HG03565 (cell line): ENCODE measurements around the gene IRF6.
A peak's percentile ranks its signal among the peaks of the same experiment; 100 is the strongest.

ENCODE experiments used
- ATAC-seq: cut with Tn5 transposase; IDR thresholded peaks from one replicate; pipeline ENCODE4 v1.9.1; 2021; ENCODE audit warnings: mild to moderate bottlenecking, moderate library complexity; ENCODE audit not compliant: unreplicated experiment

The IRF6 gene

DNA sequence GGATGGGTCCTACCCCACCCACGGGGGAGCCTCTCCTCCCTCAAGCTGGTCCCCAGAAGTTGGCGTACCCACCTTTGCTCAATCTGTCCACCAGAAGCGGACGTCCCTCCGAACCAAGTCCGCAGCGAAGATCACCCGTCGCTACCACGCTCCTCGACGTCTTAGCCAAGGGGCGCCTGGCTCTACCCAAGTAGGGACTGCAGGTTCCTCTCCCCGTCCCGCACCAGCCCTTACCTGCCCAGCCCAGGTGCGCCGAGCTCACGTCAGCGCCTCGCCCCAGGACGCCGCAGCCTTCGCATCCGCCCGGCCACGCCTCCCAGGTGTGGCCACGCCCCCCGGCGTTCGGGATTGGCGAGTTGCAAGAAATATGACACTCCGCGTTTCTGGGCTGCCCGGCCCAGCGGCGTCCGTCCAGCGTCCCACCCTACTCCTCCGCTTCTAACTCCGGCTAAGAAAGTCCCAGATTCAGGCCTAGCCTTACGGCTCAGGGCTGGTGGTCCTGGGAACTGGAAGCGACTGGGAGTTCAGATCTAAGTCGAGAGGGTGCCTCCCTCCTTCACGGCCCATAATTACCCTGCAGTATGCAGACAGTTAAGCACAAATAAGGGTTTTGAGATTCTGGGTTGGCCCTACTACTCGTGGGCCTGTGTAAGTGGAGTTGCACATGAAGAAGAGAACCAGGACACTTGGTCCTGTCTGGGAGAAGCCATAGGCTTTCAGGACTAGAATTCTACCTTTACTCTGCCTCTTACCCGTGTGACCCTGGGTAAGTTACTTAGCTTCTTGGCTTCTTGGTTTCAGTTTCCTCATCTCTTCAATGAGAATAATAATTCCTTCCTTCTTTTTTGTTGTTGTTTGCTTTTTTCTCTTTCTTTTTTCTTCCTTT, at the start of gene IRF6:
Gene IRF6 (minus strand): TSS at position 268 of the 886 bp plus-strand sequence. CDS start 4,729 bp downstream, outside the sequence.
- ATAC-seq, result peak; percentile 70

DNA sequence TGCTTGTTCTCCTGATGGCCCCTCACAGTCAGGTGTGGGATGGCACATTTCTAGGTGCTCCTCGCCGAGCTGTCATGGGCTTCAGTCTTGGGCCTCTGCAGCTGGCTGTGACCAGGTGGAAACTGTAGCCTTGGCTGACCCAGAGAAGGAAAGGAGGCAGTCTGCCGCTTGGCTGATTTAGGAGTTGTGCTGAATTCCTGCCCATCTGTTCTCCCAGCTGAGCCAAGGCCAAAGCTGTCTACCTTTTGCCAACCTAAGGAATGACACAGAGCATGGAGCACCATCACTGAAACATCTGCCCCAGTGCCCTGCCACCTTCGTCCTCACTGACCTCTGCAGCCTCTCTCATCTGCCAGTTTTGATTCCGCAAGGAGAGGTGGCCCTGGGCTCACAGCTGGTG, 49.7 kb upstream of the IRF6 start:
- ATAC-seq, result no peak

DNA sequence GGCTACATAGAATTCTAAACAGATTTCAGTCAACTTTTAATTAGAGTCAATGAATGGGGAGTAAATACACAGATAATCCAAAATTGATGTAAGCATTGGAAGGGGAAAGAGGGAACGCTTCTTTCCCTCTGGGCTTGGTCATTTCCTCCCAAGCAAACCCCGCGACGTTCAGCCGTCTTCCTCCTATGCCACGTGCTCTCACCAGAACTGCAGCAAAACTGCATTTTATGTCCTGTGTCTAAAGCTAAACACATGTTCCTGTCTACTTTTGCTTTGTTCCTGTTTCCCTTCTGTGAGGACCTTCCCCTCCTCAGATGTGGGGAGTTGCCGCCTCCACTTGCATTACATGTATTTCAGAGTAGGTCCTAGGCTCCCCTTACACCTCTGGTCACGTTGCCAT, 49.1 kb upstream of the IRF6 start:
- ATAC-seq, result no peak

DNA sequence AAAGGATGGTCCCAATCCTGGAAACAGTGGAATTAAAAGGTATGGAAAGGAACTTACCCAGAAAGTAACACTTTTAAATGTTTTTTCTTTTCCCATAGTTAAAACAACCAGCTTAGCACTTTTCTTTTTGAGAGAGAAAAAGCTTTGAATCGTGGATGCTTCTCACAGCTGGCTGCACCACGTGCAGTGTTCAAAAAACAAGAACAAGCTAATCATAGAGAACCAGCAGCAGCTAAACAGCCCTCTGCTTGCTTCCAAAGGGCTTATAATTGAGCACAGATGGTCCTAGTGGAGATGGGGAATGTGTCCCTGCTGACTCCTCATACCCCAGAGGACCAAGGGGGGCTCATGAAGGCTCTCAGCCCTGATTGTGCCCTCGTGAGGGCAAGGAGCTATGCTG, 48.3 kb upstream of the IRF6 start:
- ATAC-seq, result no peak

DNA sequence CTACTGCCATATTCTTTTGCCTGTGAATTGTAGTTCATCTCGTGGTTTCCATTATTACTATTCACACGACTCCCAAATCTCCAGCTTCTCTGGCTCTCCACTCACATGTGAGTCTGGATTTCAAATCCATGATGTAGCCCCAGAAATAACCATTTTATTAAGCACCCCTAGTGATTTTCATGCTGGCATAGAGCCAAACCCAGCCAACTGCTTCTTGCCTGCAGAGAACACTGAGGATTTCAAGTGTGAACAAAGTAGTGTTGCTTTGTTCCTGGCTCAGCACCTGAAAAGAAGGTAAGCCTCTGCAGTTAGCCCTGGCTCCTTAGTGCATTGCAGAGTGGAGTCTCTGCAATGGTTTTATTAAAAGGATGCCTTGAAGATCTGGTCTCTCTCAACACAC, 47.7 kb upstream of the IRF6 start:
- no peak for ATAC-seq

DNA sequence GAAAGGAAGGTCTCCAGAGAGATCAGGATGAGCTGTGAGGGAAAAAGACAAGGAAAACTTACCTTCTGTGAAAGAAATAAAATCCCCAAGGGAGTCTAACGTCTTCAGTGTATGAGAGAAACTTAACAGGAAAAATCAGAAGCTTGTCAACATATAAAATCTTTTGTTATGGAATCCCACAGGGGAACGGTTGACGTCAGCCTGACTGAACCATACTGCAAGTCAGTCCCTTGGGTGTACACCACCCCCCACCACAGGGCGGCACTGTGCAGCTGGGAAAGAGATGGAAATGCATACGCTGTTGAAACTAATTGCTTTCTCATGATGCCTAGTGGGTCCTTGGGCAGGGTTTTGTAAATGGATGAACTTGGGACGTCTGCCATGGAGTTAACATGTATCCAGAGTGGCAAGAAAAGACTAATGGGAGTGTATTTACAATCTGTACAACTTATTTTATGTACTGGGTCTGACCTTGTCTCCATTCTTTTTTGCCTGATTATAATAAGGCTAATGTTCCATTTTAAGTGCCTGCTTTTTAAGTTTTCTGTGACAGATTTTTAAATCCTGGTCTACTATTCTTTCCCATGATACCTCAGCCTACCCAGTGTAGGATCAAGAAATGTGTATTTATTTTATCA, 44.5 kb upstream of the IRF6 start:
- ATAC-seq, result peak; percentile 79

DNA sequence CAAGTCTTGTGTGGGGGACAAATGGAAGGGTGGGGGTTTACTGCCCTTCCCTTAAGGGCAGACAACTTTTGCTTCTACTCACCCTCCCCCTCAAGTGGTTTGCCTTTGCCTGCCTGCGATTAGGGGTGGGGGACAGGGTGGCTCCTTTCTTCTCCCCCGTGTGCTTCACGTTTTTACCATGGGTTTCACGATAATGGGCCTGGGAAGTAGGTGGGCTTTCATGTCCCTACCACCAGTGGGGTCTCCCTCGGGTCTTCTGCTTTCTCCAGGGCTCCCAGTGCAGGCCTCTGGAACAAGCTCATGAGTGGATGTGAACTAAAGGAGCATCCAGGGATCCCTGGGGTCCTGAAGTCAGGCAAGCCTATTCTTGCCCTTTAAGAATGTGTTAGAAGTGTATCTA, 43.4 kb upstream of the IRF6 start:
- no peak for ATAC-seq

DNA sequence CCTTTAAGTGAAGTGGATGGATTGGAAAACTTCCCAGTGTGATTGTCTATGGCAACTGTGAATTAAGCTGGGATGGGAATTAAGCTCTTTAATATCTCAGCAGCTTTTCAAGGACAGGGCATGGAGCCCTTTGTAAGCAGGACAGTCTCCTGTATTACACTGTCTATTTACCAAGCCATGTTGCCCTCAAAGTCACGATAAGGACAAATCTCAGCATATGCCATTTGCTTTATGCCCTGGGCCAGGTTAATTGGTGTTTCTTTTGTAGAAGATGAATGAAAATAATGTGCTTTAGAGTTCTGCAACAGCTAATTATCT, 39.4 kb upstream of the IRF6 start:
- ATAC-seq, result no peak

DNA sequence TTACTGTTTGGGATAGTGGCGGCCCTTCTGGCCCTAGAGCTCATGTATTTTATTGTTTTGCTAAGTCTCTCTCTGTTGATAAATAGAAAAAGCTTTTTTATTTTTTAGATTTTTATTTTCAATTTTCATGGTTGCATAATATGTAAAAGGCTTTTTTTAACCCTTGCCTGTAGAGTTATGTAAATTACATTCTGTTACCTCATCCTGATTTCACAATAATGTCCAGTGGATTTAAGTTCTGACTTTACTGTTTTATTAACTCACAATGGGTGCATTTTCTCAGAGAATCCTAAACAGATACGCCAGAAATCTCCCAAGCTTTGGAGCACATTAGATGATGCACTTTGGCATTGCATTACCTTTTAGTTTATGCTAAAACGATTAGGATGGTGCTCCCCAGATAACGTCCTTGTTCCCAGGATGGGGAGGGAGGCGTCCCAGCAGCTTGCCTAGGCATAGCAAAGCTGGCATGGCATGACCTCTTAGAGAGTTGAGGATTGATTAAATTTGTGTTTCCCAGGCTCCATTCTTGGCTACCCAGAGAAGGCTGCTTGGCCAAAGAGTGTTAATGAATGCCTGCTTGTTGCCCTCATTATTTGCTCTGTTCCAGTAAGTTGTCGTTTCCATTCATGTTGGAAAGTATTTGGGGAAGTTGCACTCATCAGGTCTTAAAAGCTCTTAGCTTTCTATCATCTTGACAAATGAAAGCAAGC, 38.9 kb upstream of the IRF6 start:
- no peak for ATAC-seq

DNA sequence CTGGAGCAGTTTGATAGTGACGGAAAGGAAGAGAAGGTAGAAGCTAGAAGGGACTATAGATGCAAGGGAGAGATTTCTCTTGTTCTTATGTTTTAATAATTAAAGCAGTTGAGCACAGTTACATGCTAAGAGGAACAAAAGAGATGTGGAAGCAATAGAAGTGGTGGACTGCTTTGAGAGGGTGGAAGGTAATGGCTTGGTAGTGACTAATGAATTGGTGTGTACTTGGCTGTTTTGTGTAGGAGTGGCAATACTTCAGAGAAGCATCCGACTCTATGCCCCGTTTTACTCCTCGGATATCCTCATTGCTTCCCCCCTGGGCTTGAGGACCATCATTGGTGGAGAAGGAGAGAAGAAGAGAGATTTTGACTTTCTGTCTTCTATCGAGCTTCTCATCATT, 34.7 kb upstream of the IRF6 start:
- ATAC-seq, result no peak

DNA sequence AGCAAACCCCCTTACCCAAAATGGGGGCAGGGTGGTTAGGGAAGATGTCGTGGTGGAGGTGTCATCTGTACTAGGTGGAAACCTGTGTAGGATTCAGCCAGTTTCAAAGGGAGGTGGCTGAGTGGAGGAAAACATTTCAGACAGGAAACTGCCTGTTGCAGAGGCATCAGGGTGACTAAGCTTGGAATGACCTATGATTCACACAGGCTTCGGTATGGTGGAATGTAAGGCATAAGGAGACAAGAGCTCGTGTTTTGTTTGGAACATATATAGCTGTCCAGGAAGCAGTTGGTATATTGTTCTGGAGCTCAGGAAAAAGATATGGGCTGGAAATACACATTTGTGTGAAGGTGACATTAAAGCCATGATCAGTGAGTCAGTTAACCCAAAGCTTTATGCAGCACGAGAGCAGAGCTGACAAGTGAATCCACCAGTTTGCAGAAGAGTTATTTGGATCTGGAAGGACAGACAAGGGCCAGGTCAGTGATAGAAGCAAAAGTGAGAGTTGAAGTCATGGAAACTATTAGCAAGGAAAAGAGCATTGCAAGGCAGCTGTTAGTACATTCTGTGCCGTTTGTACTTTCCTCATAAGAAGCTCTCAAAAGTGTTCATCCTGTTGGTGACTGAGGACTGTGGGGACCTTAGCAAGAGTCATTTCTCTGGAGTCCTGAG, 34.1 kb upstream of the IRF6 start:
- no peak for ATAC-seq

DNA sequence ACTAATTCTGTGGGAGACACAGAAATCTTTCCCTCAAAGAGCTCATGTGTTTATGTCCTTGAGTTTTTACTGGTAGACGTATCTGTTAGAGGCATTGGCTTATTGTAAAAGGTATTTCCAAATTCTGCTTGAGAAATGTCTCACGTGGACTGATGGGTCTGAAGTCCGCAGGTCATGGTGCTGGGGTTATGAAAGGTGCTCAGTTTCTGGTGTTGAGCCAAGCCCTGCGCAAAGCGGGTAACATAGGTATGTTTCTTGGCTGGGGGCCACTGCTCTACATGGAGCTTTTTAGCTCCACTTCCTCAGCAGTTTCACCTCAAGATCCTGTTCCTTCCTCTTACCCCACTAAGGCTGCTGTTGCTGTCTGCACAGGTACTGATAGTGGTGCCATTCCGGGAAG, 32.6 kb upstream of the IRF6 start:
- ATAC-seq, result no peak

DNA sequence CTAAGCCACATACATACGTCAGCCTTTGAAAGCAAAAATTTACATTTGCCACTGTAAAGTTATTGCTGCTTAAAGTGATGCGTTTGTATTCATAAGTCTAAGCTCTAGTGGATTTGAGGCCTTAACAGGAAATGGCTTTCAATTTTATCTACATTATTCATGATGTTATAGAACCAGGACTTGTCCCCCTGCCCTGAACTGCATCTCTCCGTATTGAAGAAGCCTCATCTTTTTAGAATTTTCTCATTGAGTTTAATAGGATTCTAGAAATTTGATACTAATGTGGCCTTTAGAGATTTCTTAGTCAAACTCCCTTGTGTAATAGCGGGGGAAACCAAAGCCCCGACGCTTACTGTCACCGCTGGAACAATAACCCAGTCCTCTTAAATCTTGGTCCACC, 31.7 kb upstream of the IRF6 start:
- no peak for ATAC-seq

DNA sequence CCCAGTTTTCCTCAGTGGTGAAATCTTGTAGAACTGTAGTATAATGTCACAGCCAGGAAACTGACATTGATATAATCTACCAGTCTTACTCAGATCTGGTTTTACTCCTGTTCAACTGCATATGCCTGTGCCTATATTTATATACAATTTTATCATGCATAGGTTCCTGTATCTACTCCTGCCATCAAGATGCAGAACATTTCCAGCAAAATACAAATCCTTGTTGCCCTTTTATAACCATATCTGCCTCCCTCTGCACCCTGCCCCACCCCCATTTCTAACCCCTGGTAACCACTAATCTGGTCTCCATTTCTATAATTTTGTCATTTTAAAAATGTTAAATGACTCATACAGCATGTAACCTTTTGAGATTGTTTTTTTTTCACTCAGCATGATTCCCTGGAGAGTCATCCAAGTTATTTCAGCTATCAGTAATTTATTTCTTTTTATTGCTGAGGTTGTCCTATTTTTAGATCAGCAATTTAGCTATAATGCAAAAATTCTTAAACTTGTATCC, 29.9 kb upstream of the IRF6 start:
- no peak for ATAC-seq

DNA sequence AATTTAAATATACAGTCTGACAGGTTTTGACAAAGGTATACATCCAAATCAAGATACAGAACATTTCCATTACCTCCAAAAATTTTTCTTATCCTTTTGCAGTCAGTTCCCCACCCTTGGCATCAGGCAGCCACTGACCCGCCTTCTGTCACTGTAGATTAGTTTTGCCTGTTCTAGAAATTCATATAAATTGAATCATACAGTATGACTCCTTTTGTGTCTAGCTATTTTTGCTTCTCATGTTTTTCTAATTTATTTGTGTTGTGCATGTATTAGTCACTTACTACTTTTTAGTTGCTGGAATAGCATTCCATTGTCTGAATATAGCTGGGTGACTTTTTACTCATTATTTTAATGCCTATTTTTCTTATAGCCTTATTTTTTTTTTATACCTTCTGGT, 25.7 kb upstream of the IRF6 start:
- no peak for ATAC-seq

DNA sequence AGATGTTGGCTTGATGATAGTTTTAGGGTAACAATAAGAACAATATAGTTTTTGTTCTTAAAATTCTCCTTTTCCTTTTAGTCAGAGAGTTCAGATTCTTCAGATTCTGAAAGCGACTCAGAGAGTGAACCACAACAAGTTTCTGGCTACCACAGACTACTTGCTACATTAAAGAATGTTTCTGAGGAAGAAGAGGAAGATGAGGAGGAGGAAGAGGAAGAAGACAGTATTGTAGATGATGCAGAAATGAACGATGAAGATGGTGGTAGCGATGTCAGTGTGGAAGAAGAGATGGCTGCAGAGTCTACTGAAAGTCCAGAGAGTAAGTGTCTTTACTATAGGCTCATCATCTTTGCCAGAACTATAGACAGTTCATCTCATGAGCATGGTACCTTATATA, 24.8 kb upstream of the IRF6 start:
- ATAC-seq, result no peak

DNA sequence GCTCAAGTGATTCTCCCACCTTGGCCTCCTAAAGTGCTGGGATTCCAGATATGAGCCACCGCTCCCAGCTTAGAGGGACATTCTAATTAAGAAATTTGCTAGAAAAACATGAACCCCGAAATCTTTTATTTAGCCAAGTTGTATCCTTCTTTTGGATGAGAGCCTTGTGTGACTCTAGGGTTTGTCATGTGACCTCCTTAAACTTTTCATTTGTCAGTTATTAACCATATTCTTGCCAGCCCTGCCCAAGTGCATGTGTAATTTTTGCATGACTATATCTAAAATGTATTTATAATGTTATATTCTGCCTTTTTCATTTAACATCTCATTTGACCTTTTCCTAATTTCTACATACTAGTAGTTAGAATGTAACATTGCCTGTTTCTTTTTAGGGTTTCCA, 23.8 kb upstream of the IRF6 start:
- ATAC-seq, result no peak

DNA sequence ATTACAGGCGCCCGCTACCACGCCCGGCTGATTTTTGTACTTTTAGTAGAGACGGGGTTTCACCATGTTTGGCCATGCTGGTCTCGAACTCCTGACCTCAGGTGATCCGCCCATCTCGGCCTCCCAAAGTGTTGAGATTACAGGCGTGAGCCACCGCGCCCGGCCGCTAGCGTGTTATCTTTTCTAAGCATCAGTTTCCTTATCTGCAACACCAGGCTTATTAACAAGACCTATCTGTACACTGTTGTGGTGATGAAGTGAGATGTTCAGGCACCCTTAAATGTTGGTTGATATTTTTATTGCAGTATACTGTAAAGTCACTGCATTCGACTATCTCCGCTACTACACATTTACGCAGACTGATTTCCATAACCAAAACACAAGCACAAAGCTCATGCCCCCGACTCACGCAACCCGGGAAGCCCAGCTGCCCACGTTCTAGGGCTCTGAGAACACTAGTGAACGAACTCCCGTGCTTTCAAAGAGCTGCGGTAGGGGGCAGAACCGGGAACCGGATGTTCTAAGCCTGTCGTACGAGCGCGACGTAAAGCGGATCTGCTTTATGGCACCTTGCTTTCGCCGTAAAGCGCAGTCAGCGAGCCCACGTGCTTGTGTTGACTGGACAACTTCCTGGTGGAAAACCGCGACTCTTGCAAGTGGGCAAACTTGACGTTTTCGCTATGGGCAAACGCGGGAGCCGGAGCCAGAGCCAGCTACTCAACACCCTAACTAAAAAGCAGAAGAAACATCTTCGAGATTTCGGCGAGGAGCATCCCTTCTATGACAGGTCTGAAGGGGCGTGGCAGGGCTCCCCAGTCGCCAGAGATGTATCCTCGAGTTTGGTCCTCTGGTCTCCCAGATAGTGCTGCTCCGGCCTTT, 21.7 kb upstream of the IRF6 start, which contains the start of gene UTP25:
Gene UTP25 (plus strand): TSS at position 589 of the 879 bp plus-strand sequence. CDS start 92 bp downstream, at position 681.
- ATAC-seq, result peak; percentile 88

DNA sequence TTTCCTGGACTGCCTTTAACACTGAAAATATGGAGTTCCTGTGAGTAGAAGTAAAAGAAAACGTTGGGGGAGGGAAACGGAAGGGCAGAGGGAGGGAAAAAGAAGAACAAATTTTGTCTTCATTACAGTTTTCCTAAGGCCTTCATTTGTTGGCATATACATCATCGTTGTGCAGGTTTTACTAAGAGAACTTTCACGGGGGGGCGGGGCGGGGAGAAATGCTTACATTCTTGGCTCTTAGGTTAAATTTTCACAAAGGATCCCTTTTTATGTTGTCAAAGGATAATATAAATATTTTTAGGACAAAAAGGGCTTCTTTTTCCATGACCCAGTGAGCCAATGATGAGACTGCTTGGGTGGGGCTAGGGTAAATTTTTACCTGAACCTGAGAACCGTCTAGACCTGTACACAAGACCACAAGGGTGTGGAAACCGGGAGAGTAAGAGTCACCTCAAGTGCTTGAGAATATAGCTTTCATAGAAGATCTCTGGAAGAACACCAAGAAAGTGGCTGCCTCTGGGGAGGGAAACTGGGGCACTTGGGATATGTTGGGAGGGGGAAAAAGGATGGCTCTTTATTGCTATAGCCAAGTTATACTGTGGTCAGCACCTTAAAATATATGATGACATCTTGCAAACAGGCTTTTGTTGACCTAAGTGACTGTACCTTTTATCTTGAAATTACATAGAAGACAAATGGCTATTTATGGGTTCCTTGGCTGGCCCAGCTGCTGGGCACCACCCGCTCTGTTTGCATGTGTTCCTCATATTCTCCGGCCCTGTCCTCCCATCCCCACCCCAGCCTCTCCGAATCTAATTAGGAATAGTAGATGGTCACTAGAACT, 19.9 kb upstream of the IRF6 start:
- no peak for ATAC-seq
